ENCODE data around the gene ITGA11.
"Not testable (repeated sequence)": the region's sequence is repeated elsewhere in the genome, so short reads cannot be mapped to it uniquely, and the experiment has no call there.

Gene ITGA11

GRCh38 chr15:68426116-68426515, 5.8 kb downstream of the ITGA11 start:
- Histone ChIP-seq H3K4me3 (no peak overlapping the region), H3K27ac (no peak overlapping the region)
- DNase-seq (ENCODE audit: low spot score), result no peak
- TF ChIP-seq CTCF (IDR thresholded peaks at IDR 0.05), result no peak

- Histone ChIP-seq H3K4me3 (no peak overlapping the region), H3K27ac (peak overlapping the region in 1 of 2 donors; percentile 23)
- no peak for DNase-seq (ENCODE audit: low spot score)
- TF ChIP-seq CTCF (IDR thresholded peaks at IDR 0.05), result no peak
Measured at GRCh38 chr15:68425428-68426060, 6.4 kb downstream of the ITGA11 start.

GRCh38 chr15:68424754-68425390, 7.1 kb downstream of the ITGA11 start:
- no peak for TF ChIP-seq CTCF (IDR thresholded peaks at IDR 0.05)
- peak; percentile 33 for DNase-seq (ENCODE audit: low spot score)
- Histone ChIP-seq H3K4me3 (no peak overlapping the region), H3K27ac (peak overlapping the region in 1 of 2 donors; percentile 23)

GRCh38 chr15:68423359-68424296, 8.3 kb downstream of the ITGA11 start:
- peak; percentile 59 for DNase-seq (ENCODE audit: low spot score)
- no peak for TF ChIP-seq CTCF (IDR thresholded peaks at IDR 0.05)
- Histone ChIP-seq H3K27ac (peak overlapping the region in 1 of 2 donors; percentile 23), H3K4me3 (no peak overlapping the region)

- H3K27ac ChIP-seq, result peak overlapping the region in 1 of 2 donors; percentile 82
- peak; percentile 16 for DNase-seq (ENCODE audit: low spot score)
- H3K4me3 ChIP-seq, result not testable (repeated sequence)
Measured at GRCh38 chr15:68422403-68423145, 9.4 kb downstream of the ITGA11 start.

- peak; percentile 66 for DNase-seq (ENCODE audit: low spot score)
- Histone ChIP-seq H3K4me3 (no peak overlapping the region), H3K27ac (peak overlapping the region; percentile 48 to 82)
- TF ChIP-seq CTCF (IDR thresholded peaks at IDR 0.05), result no peak
Measured at GRCh38 chr15:68421798-68422402, 10.1 kb downstream of the ITGA11 start.
